Stimulated activated naive B cell treated with anti-CD40 and anti-IgM and Interleukin-4, amounts not matched to agents 10 μg/mL and 1 μg/mL and 100 μg/mL, for 72 hours (primary cell): Measurements from ENCODE around the gene PLEKHG7.
"Not testable (repeated sequence)": the region's sequence is repeated elsewhere in the genome, so short reads cannot be mapped to it uniquely, and the experiment has no call there.

ENCODE experiments used
- ATAC-seq, 2 donors: fragments of 150-1000 bp; cut with Tn5 transposase; replicated peaks; 2 replicates each; pipeline ENCODE4 v1.10.0; 2021; ENCODE audit warnings: moderate library complexity in 1 of 2
- DNase-seq: peaks from one replicate; pipeline ENCODE4 v3.0.0; 2021
- H3K27ac Mint-ChIP-seq: one replicate; pipeline ENCODE4 v1.8.0; 2022; ENCODE audit warnings: mild to moderate bottlenecking, mixed read lengths
- H3K27me3 Mint-ChIP-seq, 2 donors: one replicate each; pipeline ENCODE4 v1.8.0; 2022; ENCODE audit warnings: mixed read lengths in 2 of 2
- H3K36me3 Mint-ChIP-seq, 2 donors: one replicate each; pipeline ENCODE4 v1.8.0; 2022; ENCODE audit warnings: mixed read lengths in 2 of 2, mild to moderate bottlenecking in 1 of 2
- H3K4me1 Mint-ChIP-seq, 2 donors: one replicate each; pipeline ENCODE4 v1.8.0; 2022; ENCODE audit warnings: mixed read lengths in 2 of 2, mild to moderate bottlenecking in 1 of 2
- H3K4me3 Mint-ChIP-seq, 2 donors: one replicate each; pipeline ENCODE4 v1.8.0; 2022; ENCODE audit warnings: mild to moderate bottlenecking in 2 of 2, mixed read lengths in 2 of 2, moderate library complexity in 1 of 2
- H3K9me3 Mint-ChIP-seq, 2 donors: one replicate each; pipeline ENCODE4 v1.8.0; 2022; ENCODE audit warnings: mixed read lengths in 2 of 2, mild to moderate bottlenecking in 1 of 2

The PLEKHG7 gene

GRCh38 chr12:92745856-92746550 lies 43.2 kb downstream of the PLEKHG7 start:
- Mint-ChIP-seq H3K9me3 (peaks cover 0 to 3% of the 10 kb centered on the region in 2 donors), H3K4me1 (no peaks in the 10 kb centered on the region), H3K36me3 (no peaks in the 10 kb centered on the region), H3K27ac (no peak overlapping the region), H3K27me3 (no peaks in the 10 kb centered on the region), H3K4me3 (no peak overlapping the region)
- ATAC-seq: no peak
- no peak for DNase-seq

- ATAC-seq (no peak), DNase-seq (no peak)
- Mint-ChIP-seq H3K36me3 (no peaks in the 10 kb centered on the region), H3K4me1 (no peaks in the 10 kb centered on the region), H3K27me3 (no peaks in the 10 kb centered on the region), H3K4me3 (no peak overlapping the region), H3K27ac (no peak overlapping the region), H3K9me3 (peaks cover 0 to 3% of the 10 kb centered on the region in 2 donors)
These were observed 44.4 kb downstream of the PLEKHG7 start for GRCh38 chr12:92747151-92747550.

- ATAC-seq, H3K9me3 Mint-ChIP-seq, H3K36me3 Mint-ChIP-seq, H3K27ac Mint-ChIP-seq, H3K4me1 Mint-ChIP-seq, DNase-seq, H3K4me3 Mint-ChIP-seq, H3K27me3 Mint-ChIP-seq: not testable (repeated sequence)
These were observed 46.9 kb downstream of the PLEKHG7 start for GRCh38 chr12:92749691-92750090.

GRCh38 chr12:92753976-92754885 lies 51.4 kb downstream of the PLEKHG7 start:
- no peak overlapping the region for H3K4me3 Mint-ChIP-seq
- H3K4me1 Mint-ChIP-seq: no peaks in the 10 kb centered on the region
- no peak for DNase-seq
- no peaks in the 10 kb centered on the region for H3K9me3 Mint-ChIP-seq
- H3K36me3 Mint-ChIP-seq: no peaks in the 10 kb centered on the region
- no peaks in the 10 kb centered on the region for H3K27me3 Mint-ChIP-seq
- no peak for ATAC-seq
- H3K27ac Mint-ChIP-seq: no peak overlapping the region

- Mint-ChIP-seq H3K27ac (no peak overlapping the region), H3K36me3 (no peaks in the 10 kb centered on the region), H3K4me3 (no peak overlapping the region), H3K4me1 (peaks cover 4 to 6% of the 10 kb centered on the region in 2 donors), H3K9me3 (no peaks in the 10 kb centered on the region), H3K27me3 (no peaks in the 10 kb centered on the region)
- DNase-seq: no peak
- ATAC-seq: no peak
These were observed 54.3 kb downstream of the PLEKHG7 start for GRCh38 chr12:92756898-92757596.

GRCh38 chr12:92757597-92758121 lies 54.9 kb downstream of the PLEKHG7 start:
- H3K36me3 Mint-ChIP-seq: no peaks in the 10 kb centered on the region
- no peaks in the 10 kb centered on the region for H3K9me3 Mint-ChIP-seq
- H3K4me3 Mint-ChIP-seq: no peak overlapping the region
- H3K27me3 Mint-ChIP-seq: no peaks in the 10 kb centered on the region
- DNase-seq (no peak), ATAC-seq (no peak)
- H3K4me1 Mint-ChIP-seq: peaks cover 6 to 8% of the 10 kb centered on the region in 2 donors
- H3K27ac Mint-ChIP-seq: peak overlapping the region; percentile 59

GRCh38 chr12:92759634-92760268 lies 57.0 kb downstream of the PLEKHG7 start:
- H3K4me1 Mint-ChIP-seq: peaks cover 6 to 8% of the 10 kb centered on the region in 2 donors
- DNase-seq (no peak), ATAC-seq (no peak)
- no peaks in the 10 kb centered on the region for H3K27me3 Mint-ChIP-seq
- H3K9me3 Mint-ChIP-seq: no peaks in the 10 kb centered on the region
- no peaks in the 10 kb centered on the region for H3K36me3 Mint-ChIP-seq
- no peak overlapping the region for H3K4me3 Mint-ChIP-seq
- no peak overlapping the region for H3K27ac Mint-ChIP-seq

- Mint-ChIP-seq H3K27me3 (no peaks in the 10 kb centered on the region), H3K27ac (no peak overlapping the region), H3K4me1 (peaks cover 6 to 8% of the 10 kb centered on the region in 2 donors), H3K9me3 (no peaks in the 10 kb centered on the region), H3K36me3 (peaks cover 2% of the 10 kb centered on the region in 2 donors), H3K4me3 (no peak overlapping the region)
- ATAC-seq (no peak), DNase-seq (no peak)
These were observed 60.0 kb downstream of the PLEKHG7 start for GRCh38 chr12:92762773-92763172.

GRCh38 chr12:92764831-92765230 lies 62.0 kb downstream of the PLEKHG7 start:
- DNase-seq (no peak), ATAC-seq (no peak)
- no peaks in the 10 kb centered on the region for H3K27me3 Mint-ChIP-seq
- no peaks in the 10 kb centered on the region for H3K9me3 Mint-ChIP-seq
- H3K4me3 Mint-ChIP-seq: no peak overlapping the region
- H3K27ac Mint-ChIP-seq: no peak overlapping the region
- H3K36me3 Mint-ChIP-seq: peaks cover 4 to 10% of the 10 kb centered on the region in 2 donors
- peaks cover 12 to 14% of the 10 kb centered on the region in 2 donors for H3K4me1 Mint-ChIP-seq

GRCh38 chr12:92765871-92766270 lies 63.1 kb downstream of the PLEKHG7 start:
- Mint-ChIP-seq H3K4me3 (no peak overlapping the region), H3K9me3 (no peaks in the 10 kb centered on the region), H3K27me3 (no peaks in the 10 kb centered on the region), H3K36me3 (peaks cover 11 to 18% of the 10 kb centered on the region in 2 donors), H3K27ac (no peak overlapping the region), H3K4me1 (peaks cover 14 to 23% of the 10 kb centered on the region in 2 donors)
- ATAC-seq (no peak), DNase-seq (no peak)

- no peak overlapping the region for H3K27ac Mint-ChIP-seq
- no peak for DNase-seq
- peak; percentile 39 to 55 for ATAC-seq
These were observed 66.5 kb downstream of the PLEKHG7 start for GRCh38 chr12:92769124-92769901.

GRCh38 chr12:92771001-92771400 lies 68.2 kb downstream of the PLEKHG7 start:
- DNase-seq (no peak), ATAC-seq (no peak)

More at GRCh38 chr12:92769124-92769901, 66.5 kb downstream of the PLEKHG7 start:
- no peaks in the 10 kb centered on the region for H3K27me3 Mint-ChIP-seq
- peaks cover 11 to 25% of the 10 kb centered on the region in 2 donors for H3K4me1 Mint-ChIP-seq
- H3K9me3 Mint-ChIP-seq: no peaks in the 10 kb centered on the region
- peaks cover 17 to 31% of the 10 kb centered on the region in 2 donors for H3K36me3 Mint-ChIP-seq
- H3K4me3 Mint-ChIP-seq: no peak overlapping the region

GRCh38 chr12:92775416-92775815 lies 72.6 kb downstream of the PLEKHG7 start:
- peaks cover 24 to 37% of the 10 kb centered on the region in 2 donors for H3K36me3 Mint-ChIP-seq
- no peaks in the 10 kb centered on the region for H3K27me3 Mint-ChIP-seq

More at GRCh38 chr12:92771001-92771400, 68.2 kb downstream of the PLEKHG7 start:
- no peaks in the 10 kb centered on the region for H3K9me3 Mint-ChIP-seq
- H3K27ac Mint-ChIP-seq: no peak overlapping the region
- H3K27me3 Mint-ChIP-seq: no peaks in the 10 kb centered on the region
- H3K36me3 Mint-ChIP-seq: peaks cover 17 to 38% of the 10 kb centered on the region in 2 donors
- H3K4me3 Mint-ChIP-seq: no peak overlapping the region
- H3K4me1 Mint-ChIP-seq: peaks cover 11 to 25% of the 10 kb centered on the region in 2 donors

More at GRCh38 chr12:92775416-92775815, 72.6 kb downstream of the PLEKHG7 start:
- Mint-ChIP-seq H3K27ac (no peak overlapping the region), H3K4me1 (peaks cover 6 to 12% of the 10 kb centered on the region in 2 donors), H3K9me3 (no peaks in the 10 kb centered on the region), H3K4me3 (no peak overlapping the region)
- DNase-seq: no peak
- ATAC-seq: no peak
